HFFc6 (cell line): ENCODE data around the gene IL13. TPM values are rescaled to one million over a fixed set of nuclear protein-coding genes. Genes with fewer than 3 reads are reported as not detected.

Experiments used
- DNase-seq: peaks from one replicate; pipeline ENCODE4 v3.0.0-alpha.2; 2018
- H3K27ac Mint-ChIP-seq: 2 replicates; pipeline ENCODE4 v1.8.0; 2020; ENCODE audit warnings: mild to moderate bottlenecking, mixed read lengths
- H3K27me3 Mint-ChIP-seq: 2 replicates; pipeline ENCODE4 v1.8.0; 2021; ENCODE audit warnings: mild to moderate bottlenecking, moderate library complexity, mixed read lengths; ENCODE audit not compliant: insufficient read depth
- H3K36me3 Mint-ChIP-seq: 2 replicates; pipeline ENCODE4 v1.8.0; 2021; ENCODE audit warnings: low read depth, mixed read lengths
- H3K4me1 Mint-ChIP-seq: 2 replicates; pipeline ENCODE4 v1.8.0; 2020; ENCODE audit warnings: low read depth, mixed read lengths
- H3K4me3 Mint-ChIP-seq: 2 replicates; pipeline ENCODE4 v1.8.0; 2020; ENCODE audit warnings: mild to moderate bottlenecking, moderate library complexity, mixed read lengths
- H3K9me3 Mint-ChIP-seq: 2 replicates; pipeline ENCODE4 v1.8.0; 2020; ENCODE audit warnings: mild to moderate bottlenecking, mixed read lengths
- total RNA-seq, 6 experiments: library from RNA; stranded (reverse); fragmentation: NEBNext Ultra II Directional; extraction: Animal tissue kit (Norgen Biotek cat#: 25700); gene quantifications; 2 replicates in 1 of 6; 3 replicates in 5 of 6; pipeline ENCODE4 v1.2.3, GENCODE V29; 2021
- TF ChIP-seq, protein P1 (sequence below): fragments of 200-600 bp; sonication (generic); IDR thresholded peaks from 2 replicates; pipeline ENCODE4 v1.5.0; 2021; ENCODE audit warnings: antibody characterized with exemption, mild to moderate bottlenecking

Gene IL13
- total RNA-seq, 6 experiments from 2014 or later: not detected

DNA sequence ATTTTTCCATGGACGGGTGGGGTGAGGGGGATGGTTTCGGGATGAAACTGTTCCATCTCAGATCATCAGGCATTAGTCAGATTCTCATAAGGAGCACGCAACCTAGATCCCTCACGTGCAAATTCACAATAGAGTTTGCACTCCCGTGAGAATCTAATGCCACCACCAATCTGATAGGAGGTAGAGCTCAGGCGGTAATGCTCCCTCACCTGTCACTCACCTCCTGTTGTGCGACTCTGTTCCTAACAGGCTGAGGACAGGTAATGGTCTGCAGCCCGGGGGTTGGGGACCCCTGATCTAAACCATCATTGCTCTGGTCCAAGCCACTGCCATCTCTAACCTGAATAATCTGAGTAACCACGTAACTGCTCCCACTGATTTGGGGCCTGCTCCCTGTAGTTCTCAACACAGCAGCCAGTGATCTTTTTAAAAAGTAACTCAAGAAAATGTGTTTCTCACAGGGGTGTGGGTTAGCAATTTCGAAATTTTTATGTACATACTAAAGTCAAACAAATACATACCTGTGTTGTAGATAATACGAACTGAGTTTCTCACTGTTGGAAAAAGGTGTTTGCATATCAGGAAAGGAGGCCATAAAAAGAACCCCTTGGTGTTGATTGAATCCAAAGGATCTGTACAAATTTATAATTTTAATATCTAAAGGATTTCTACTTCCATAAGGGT lies 11.2 kb upstream of the IL13 start:
- TF ChIP-seq, protein P1, sequence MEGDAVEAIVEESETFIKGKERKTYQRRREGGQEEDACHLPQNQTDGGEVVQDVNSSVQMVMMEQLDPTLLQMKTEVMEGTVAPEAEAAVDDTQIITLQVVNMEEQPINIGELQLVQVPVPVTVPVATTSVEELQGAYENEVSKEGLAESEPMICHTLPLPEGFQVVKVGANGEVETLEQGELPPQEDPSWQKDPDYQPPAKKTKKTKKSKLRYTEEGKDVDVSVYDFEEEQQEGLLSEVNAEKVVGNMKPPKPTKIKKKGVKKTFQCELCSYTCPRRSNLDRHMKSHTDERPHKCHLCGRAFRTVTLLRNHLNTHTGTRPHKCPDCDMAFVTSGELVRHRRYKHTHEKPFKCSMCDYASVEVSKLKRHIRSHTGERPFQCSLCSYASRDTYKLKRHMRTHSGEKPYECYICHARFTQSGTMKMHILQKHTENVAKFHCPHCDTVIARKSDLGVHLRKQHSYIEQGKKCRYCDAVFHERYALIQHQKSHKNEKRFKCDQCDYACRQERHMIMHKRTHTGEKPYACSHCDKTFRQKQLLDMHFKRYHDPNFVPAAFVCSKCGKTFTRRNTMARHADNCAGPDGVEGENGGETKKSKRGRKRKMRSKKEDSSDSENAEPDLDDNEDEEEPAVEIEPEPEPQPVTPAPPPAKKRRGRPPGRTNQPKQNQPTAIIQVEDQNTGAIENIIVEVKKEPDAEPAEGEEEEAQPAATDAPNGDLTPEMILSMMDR: no peak
- H3K4me3 Mint-ChIP-seq: no peak overlapping the region

DNA sequence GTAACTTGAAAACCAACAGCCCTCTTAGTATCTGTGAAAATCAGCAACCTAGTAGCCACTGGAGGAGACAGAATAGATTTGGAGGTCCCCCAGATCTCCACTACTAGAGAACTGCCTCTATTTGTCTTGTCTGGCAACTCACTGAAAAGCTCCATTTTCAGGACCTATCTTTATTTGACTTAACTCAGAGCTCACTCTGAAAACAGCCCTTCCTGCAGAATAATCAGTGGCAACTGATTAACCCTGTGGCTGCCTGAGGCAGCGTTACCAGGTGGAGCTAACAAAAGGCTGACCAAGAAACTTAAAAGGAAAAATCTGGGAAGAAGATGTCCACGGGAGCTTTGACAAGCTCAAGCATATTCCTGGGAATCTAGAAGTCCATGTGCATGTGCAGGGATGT lies 10.5 kb upstream of the IL13 start:
- Mint-ChIP-seq H3K4me1 (no peaks in the 10 kb centered on the region), H3K27me3 (peaks cover 10% of the 10 kb centered on the region), H3K4me3 (no peak overlapping the region), H3K36me3 (no peaks in the 10 kb centered on the region; the same call in 1 of the 2 replicates), H3K9me3 (no peaks in the 10 kb centered on the region), H3K27ac (no peak overlapping the region)
- TF ChIP-seq, protein P1: no peak
- DNase-seq: no peak

More for the DNA sequence above, 11.2 kb upstream of the IL13 start:
- DNase-seq: no peak
- Mint-ChIP-seq H3K4me1 (no peaks in the 10 kb centered on the region), H3K36me3 (no peaks in the 10 kb centered on the region; the same call in 1 of the 2 replicates), H3K27me3 (peaks cover 8% of the 10 kb centered on the region), H3K9me3 (no peaks in the 10 kb centered on the region), H3K27ac (no peak overlapping the region)

DNA sequence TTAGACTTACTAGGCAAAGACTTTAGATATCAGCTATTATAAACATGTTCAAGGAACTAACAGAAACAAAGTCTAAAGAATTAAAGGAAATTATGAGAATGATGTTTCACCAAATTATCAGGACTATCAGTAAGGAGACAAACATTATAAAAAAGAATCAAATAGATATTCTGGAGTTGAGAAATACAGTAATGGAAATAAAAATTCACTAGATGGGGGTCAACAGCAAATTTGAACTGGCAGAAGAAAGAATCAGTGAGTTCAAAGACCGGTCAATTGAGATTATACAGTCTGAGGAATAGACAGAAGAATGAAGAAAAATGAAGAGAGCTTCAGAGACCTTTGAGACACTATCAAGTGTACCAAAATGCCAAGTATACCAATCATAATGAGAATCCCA lies 9.6 kb upstream of the IL13 start:
- Mint-ChIP-seq H3K4me3 (no peak overlapping the region), H3K27ac (no peak overlapping the region), H3K27me3 (peaks cover 10% of the 10 kb centered on the region), H3K4me1 (no peaks in the 10 kb centered on the region), H3K36me3 (no peaks in the 10 kb centered on the region; the same call in 1 of the 2 replicates), H3K9me3 (no peaks in the 10 kb centered on the region)
- DNase-seq: no peak
- TF ChIP-seq, protein P1: no peak

DNA sequence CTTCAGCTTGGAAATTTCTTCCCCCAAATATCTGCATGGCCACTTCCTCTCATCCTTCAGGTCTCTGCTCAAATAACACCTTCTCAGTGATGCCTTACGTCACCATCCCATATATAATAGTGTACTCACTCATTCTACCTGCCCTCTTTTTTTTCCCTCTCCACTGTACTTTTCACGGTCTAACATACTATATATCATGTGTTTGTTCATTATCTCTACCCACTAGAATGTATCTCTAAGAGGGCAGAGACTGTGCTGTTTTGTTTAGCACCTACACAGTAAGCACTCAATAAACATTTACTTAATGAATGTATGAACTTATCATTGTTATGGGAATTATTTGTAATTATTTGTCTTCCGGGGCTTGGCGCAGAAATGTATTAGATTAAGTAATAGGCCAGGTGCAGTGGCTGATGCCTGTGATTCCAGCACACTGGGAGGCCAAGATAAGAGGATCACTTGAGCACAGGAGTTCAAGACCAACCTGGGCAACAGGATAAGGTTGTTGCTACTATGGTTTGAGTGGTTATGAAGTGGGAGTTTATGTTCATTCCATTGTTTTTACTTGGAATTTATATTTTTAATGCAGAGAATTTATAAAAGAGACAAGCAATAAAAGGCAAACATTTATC lies 6.0 kb upstream of the IL13 start:
- H3K9me3 Mint-ChIP-seq: no peaks in the 10 kb centered on the region
- peaks cover 28% of the 10 kb centered on the region for H3K27me3 Mint-ChIP-seq
- H3K36me3 Mint-ChIP-seq: no peaks in the 10 kb centered on the region
- no peak overlapping the region for H3K4me3 Mint-ChIP-seq
- H3K4me1 Mint-ChIP-seq: no peaks in the 10 kb centered on the region
- TF ChIP-seq, protein P1: no peak
- no peak for DNase-seq
- no peak overlapping the region for H3K27ac Mint-ChIP-seq

DNA sequence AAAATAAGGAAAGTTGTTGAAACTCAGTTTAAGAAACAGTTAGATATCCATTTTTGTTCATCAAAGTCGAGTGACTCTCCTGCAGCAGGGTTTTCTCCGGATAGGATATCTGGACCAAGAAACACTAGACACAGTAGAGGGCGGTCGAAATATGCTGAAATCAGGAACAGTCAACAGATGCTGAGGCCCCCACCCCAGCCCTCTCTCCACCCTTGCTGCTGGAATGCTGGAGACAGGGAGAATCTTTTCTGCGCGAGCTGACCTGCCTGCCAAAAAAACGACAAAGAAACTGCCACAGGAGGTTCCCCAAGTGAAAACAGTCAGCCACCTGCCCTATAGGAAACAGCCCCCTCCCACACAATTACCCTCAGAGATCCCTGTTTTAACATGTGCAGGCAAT lies 4.3 kb upstream of the IL13 start:
- Mint-ChIP-seq H3K4me3 (no peak overlapping the region), H3K27me3 (peaks cover 20% of the 10 kb centered on the region), H3K4me1 (no peaks in the 10 kb centered on the region), H3K9me3 (no peaks in the 10 kb centered on the region), H3K36me3 (no peaks in the 10 kb centered on the region), H3K27ac (no peak overlapping the region)
- no peak for DNase-seq
- TF ChIP-seq, protein P1: no peak
